Mucosa of descending colon (tissue), 3 donors: ENCODE data around the gene IWS1. TPM values are rescaled to one million over a fixed set of nuclear protein-coding genes. Genes with fewer than 3 reads are reported as not detected.
"Not testable (repeated sequence)": the region's sequence is repeated elsewhere in the genome, so short reads cannot be mapped to it uniquely, and the experiment has no call there.

ENCODE experiments used
- ATAC-seq: fragments of 200-7000 bp; cut with Tn5 transposase; one replicate; pipeline ENCODE4 v1.9.1; 2020; ENCODE audit warnings: mild to moderate bottlenecking, moderate library complexity
- DNase-seq, 3 donors: peaks; one replicate each; pipeline ENCODE4 v3.0.0-alpha.2; 2020
- H3K36me3 ChIP-seq: fragments of 200-600 bp; one replicate; pipeline ENCODE4 v1.8.0; 2021; ENCODE audit warnings: low read depth, mild to moderate bottlenecking
- H3K4me1 ChIP-seq: fragments of 200-600 bp; one replicate; pipeline ENCODE4 v1.8.0; 2021; ENCODE audit warnings: low read depth, mild to moderate bottlenecking
- H3K4me3 ChIP-seq: fragments of 200-600 bp; one replicate; pipeline ENCODE4 v1.8.0; 2021; ENCODE audit warnings: mild to moderate bottlenecking
- H3K9me3 ChIP-seq: fragments of 200-600 bp; one replicate; pipeline ENCODE4 v1.8.0; 2021; ENCODE audit warnings: mild to moderate bottlenecking
- intact Hi-C, 2 donors: fragments of 100-400 bp; cut with DNase I in 1 of 2; cut with micrococcal nuclease in 1 of 2; formaldehyde crosslinking; loops; one replicate each; pipeline versions ENCODE4 v1.11.0 to v1.11.1; 2022; cut with DNase I, micrococcal nuclease
- total RNA-seq, 3 donors: library from RNA; stranded (reverse); fragmentation: NEBNext Ultra II Directional in 2 of 3; extraction: Animal tissue kit (Norgen Biotek cat#: 25700) in 2 of 3; gene quantifications; one replicate each; pipeline versions ENCODE4 v1.2.1 to v1.2.4, GENCODE V29; 2021 to 2023
- TF ChIP-seq, protein P1 (sequence below): fragments of 200-600 bp; IDR thresholded peaks from one replicate; pipeline ENCODE4 v1.8.0; 2022; ENCODE audit warnings: antibody characterized with exemption, mild to moderate bottlenecking
- donor health status: DM: no; HTN: no; CAD: no; lungs with moderate emphysema.
- donor health status: DM: no; HTN: no; CAD: no.
- donor health status: DM: no; HTN: yes; CAD: no.

IWS1 gene
- total RNA-seq, 3 donors from 2014 or later, result 32.3 to 38.4 (median 33.2) TPM

DNA sequence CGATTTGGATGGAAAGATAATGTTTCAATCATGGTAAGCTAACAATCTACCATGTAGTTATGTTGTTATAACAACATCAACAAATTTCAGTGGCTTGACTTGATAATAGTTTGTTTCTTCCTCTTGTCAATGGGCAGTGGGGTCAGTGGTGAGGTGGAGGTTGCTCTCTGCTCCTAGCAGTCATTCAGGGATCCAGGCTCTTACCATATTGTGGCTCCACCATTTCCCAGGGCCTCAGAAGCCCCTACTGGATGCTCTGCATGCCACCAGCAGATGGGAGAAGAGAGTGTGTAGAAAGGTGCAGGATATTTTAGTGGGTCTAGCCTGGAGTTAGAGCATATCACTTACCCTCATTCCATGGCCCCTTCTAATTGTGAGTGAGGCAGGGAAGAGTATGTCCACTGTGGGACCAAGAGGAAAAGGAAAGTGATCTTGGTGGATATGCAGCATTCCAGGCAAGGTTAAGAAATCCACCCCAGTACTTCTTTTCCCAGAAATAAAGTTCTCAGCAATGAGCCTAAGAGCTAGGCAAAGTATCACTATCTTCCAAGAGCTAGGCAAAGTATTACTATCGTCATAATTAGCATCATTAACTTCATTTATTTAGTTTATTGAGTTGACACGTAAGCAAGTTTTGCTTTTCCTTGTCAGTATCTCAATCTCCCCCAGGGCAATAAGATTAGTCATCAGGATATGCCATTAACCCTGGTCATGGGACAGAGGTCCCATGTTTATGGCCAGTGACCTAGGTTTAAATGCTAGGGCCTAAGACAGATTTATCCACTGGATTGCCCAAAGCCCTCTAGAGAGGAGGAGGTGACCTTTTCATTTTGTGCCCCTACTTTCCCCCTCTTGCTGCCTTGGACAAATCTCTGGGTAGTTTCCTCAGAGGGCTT is 4.2 kb upstream of the IWS1 start:
- no peak for ATAC-seq
- Histone ChIP-seq H3K36me3 (no peaks in the 10 kb centered on the region), H3K9me3 (no peaks in the 10 kb centered on the region), H3K4me1 (peaks cover 18% of the 10 kb centered on the region), H3K4me3 (no peak overlapping the region)
- TF ChIP-seq, protein P1, sequence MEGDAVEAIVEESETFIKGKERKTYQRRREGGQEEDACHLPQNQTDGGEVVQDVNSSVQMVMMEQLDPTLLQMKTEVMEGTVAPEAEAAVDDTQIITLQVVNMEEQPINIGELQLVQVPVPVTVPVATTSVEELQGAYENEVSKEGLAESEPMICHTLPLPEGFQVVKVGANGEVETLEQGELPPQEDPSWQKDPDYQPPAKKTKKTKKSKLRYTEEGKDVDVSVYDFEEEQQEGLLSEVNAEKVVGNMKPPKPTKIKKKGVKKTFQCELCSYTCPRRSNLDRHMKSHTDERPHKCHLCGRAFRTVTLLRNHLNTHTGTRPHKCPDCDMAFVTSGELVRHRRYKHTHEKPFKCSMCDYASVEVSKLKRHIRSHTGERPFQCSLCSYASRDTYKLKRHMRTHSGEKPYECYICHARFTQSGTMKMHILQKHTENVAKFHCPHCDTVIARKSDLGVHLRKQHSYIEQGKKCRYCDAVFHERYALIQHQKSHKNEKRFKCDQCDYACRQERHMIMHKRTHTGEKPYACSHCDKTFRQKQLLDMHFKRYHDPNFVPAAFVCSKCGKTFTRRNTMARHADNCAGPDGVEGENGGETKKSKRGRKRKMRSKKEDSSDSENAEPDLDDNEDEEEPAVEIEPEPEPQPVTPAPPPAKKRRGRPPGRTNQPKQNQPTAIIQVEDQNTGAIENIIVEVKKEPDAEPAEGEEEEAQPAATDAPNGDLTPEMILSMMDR, result no peak
- intact Hi-C loops, result no loop called here
- DNase-seq, result no peak

DNA sequence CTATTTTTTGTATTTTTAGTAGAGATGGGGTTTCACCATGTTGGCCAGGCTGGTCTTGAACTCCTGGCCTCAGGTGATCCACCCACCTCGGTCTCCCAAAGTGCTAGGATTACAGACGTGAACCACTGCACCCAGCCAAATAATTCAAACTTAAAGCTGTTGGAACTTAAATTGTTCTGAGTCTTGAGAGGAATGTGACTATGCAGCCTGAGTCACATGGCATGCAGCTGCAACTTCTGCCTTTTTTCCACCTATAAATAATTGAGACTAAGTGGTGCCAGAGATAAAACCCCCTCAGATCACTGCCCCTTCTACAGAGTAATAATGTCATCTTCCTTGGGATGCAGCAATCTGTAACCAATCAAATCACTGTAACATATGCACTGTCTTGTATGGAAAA is 3.1 kb upstream of the IWS1 start:
- DNase-seq, H3K9me3 ChIP-seq, H3K4me3 ChIP-seq, ATAC-seq, intact Hi-C loops, H3K36me3 ChIP-seq: not testable (repeated sequence)
- H3K4me1 ChIP-seq, result peaks cover 17% of the 10 kb centered on the region

DNA sequence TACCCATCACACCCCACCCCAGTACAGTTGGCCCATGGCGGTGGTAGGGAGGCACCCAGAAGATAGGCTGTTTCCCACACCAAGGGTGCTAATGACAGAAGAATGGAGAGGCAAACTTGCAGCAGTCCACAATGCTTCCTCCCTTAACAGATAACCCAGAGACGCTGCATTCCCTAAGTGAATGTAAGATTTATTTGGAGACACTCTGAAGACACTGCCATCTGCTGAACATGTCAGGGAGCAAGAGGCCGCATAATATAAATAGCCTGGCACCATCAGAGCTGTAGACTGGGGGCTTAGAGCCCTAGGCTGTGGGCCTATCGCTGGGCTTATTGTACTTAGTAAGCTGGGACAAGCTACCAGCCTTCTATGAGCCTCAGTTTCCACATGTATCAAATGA is 2.2 kb upstream of the IWS1 start:
- no peaks in the 10 kb centered on the region for H3K36me3 ChIP-seq
- no peaks in the 10 kb centered on the region for H3K9me3 ChIP-seq
- peaks cover 23% of the 10 kb centered on the region for H3K4me1 ChIP-seq
- no peak for ATAC-seq
- intact Hi-C loops, result no loop called here
- no peak for DNase-seq
- TF ChIP-seq, protein P1, result no peak
- H3K4me3 ChIP-seq, result no peak overlapping the region

DNA sequence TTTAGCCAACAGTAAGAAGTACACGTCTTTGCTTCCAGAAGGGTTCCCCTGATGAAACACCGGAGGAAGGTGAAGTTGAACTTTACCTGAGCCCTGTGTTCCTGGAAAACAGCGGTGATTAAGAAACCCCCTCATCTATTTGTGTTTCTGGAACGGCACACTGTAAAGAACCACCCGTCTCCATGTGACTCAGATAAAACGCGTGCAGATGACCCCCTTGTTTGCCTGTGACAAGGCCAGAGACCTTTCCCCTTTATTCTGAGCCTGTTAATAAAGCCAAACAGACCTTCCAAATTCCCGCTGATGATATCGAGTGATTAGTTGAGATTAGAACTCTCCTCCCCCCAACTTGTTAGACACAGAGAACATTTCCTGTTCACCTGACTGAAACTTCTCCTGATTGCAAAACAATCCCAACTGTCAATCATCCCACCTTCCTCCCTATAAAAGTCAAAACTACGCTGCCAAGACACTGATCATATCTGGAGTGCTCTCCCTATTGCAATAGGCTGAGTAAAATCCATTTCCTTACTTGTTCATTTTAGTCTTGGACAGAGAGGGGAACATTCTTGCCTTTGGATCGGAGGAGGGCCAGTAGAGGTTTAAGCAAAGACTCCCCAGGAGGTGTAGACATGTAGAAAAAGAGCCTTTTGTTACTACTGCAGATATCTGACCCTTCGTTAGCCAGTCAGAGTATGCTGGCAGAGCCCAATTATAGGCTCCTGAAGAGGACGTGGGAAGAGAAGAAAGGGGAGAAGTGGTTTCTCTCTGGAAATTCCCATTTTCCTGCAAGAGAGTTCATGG is 914 bp upstream of the IWS1 start:
- peak in 1 of 3 donors; percentile 52 for DNase-seq
- peak; percentile 59 for ATAC-seq
- peaks cover 23% of the 10 kb centered on the region for H3K4me1 ChIP-seq
- H3K9me3 ChIP-seq, result no peaks in the 10 kb centered on the region
- intact Hi-C loops, result no loop called here
- peak overlapping the region; percentile 68 for H3K4me3 ChIP-seq
- TF ChIP-seq, protein P1, result no peak
- H3K36me3 ChIP-seq, result no peaks in the 10 kb centered on the region

DNA sequence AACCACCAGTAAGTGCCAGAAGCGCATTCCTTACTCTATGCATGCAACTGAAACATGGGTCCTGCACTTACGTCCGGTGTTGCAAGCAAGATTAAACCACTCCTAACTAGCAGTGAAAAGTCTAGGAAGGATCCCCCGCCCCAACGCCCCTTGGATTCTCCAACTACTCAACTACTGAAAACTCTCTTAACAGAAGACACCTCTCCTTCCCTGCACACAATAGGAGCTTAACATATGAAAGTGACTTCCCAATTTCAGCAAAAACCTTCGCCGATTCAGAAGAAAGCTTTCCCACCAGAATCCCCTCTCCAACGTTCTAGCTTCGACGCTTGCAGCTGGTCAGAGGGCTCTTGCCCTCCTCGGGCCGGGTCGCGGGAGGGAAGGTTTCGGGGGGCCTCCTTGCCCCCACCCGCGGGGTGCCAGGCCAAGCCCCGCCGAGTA is 578 bp downstream of the IWS1 start:
- no peaks in the 10 kb centered on the region for H3K36me3 ChIP-seq
- ATAC-seq, result peak; percentile 10
- DNase-seq, result peak in 1 of 3 donors; percentile 39
- TF ChIP-seq, protein P1, result no peak
- H3K4me1 ChIP-seq, result peaks cover 23% of the 10 kb centered on the region
- peak overlapping the region; percentile 68 for H3K4me3 ChIP-seq
- no peaks in the 10 kb centered on the region for H3K9me3 ChIP-seq
- intact Hi-C loops, result no loop called here

DNA sequence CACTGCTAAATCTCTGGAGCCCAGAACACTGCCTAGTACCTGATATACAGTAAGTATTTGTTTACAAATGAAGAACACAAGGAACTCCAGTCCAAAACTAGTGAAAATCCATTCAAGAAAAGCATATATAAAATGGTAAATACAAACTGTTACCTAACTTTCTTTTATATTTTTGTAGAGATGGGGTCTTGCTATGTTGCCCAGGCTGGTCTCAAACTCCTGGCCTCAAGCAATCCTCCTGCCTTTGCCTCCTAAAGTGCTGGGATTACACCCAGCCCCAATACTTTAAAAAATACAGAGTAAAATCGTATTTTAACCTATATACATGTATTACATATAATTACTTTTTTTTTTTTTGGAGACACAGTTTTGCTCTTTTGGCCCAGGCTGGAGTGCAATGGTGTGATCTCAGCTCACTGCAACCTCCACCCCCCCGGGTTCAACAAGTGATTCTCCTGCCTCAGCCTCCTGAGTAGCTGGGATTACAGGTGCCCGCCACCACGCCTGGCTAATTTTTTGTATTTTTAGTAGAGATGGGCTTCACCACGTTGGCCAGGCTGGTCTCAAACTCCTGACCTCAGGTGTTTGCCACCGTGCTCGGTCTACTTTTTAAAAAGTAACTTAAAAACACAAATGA is 2.0 kb downstream of the IWS1 start:
- H3K9me3 ChIP-seq, DNase-seq, H3K4me3 ChIP-seq, ATAC-seq, intact Hi-C loops, H3K36me3 ChIP-seq: not testable (repeated sequence)
- peaks cover 23% of the 10 kb centered on the region for H3K4me1 ChIP-seq
